A549 (cell line): ENCODE data around the gene GNA12.

ENCODE experiments used
- CEBPB ChIP-seq, 2 experiments: fragments of >200 bp in 1 of 2; sonication (Bioruptor Twin) in 1 of 2; formaldehyde crosslinking in 1 of 2; IDR thresholded peaks; 2 replicates each; pipeline ENCODE4 v1.6.1; 2012 to 2016
- CHD2 ChIP-seq: fragments of 150-350 bp; IDR thresholded peaks from 2 replicates; pipeline ENCODE4 v1.6.1; 2014; ENCODE audit warnings: low read length; ENCODE audit not compliant: partially characterized antibody
- CTCF ChIP-seq: fragments of >200 bp; sonication (Bioruptor Twin); formaldehyde crosslinking; IDR thresholded peaks from 3 replicates; pipeline ENCODE4 v1.5.1; 2016
- EP300 ChIP-seq, 2 experiments: fragments of >200 bp; sonication (Bioruptor Twin); formaldehyde crosslinking; IDR thresholded peaks; 2 replicates in 1 of 2; 3 replicates in 1 of 2; pipeline ENCODE4 v1.6.1; 2016 to 2017
- FOSL2 ChIP-seq, 2 experiments: fragments of 450-650 bp in 1 of 2; fragments of >200 bp in 1 of 2; sonication (Bioruptor Twin) in 1 of 2; formaldehyde crosslinking; IDR thresholded peaks; 2 replicates each; pipeline versions ENCODE4 v1.5.0 to v1.6.1; 2016 to 2020; ENCODE audit warnings: mild to moderate bottlenecking in 1 of 2, moderate library complexity in 1 of 2
- MAX ChIP-seq: IDR thresholded peaks from 2 replicates; pipeline ENCODE4 v1.6.1; 2012
- POLR2A ChIP-seq: IDR thresholded peaks from 2 replicates; pipeline ENCODE4 v1.6.1; 2012; ENCODE audit warnings: mild to moderate bottlenecking, low read length
- RAD21 ChIP-seq, 2 experiments: fragments of >200 bp in 1 of 2; sonication (Bioruptor Twin) in 1 of 2; formaldehyde crosslinking in 1 of 2; IDR thresholded peaks in 1 of 2; conservative IDR thresholded peaks in 1 of 2; 2 replicates in 1 of 2; 3 replicates in 1 of 2; pipeline ENCODE4 v1.6.1; 2012 to 2018; ENCODE audit warnings: inconsistent platforms in 1 of 2
- REST ChIP-seq: fragments of 200-600 bp; sonication (generic); IDR thresholded peaks from 2 replicates; pipeline ENCODE4 v1.6.1; 2016; ENCODE audit warnings: antibody characterized with exemption, mild to moderate bottlenecking, moderate library complexity
- RNF2 ChIP-seq: fragments of 200-600 bp; sonication (generic); IDR thresholded peaks from 2 replicates; pipeline ENCODE4 v1.6.1; 2016; ENCODE audit warnings: low read depth, mild to moderate bottlenecking, antibody characterized with exemption, moderate library complexity, borderline replicate concordance
- SMC3 ChIP-seq: fragments of >200 bp; sonication (Bioruptor Twin); formaldehyde crosslinking; IDR thresholded peaks from 3 replicates; pipeline ENCODE4 v1.6.1; 2018; ENCODE audit warnings: inconsistent platforms

GRCh38 chr7:2876031-2876731 lies 32.1 kb upstream of the GNA12 start:
- TF ChIP-seq RAD21 (conservative IDR thresholded peaks at IDR 0.05 in 1 of 2, IDR thresholded peaks at IDR 0.05 in 1 of 2) (no peak), CTCF (no peak), MAX (no peak), CEBPB (IDR thresholded peaks at IDR 0.05) (no peak), SMC3 (no peak), FOSL2 (IDR thresholded peaks at IDR 0.05) (no peak), FOSL2 (CRISPR knock-in tag; IDR thresholded peaks at IDR 0.05) (no peak), REST (no peak), RNF2 (no peak), POLR2A (no peak), CHD2 (no peak), EP300 (IDR thresholded peaks at IDR 0.05) (no peak)
